Measurements from ENCODE around the gene MRPL42. TPM values are rescaled to one million over a fixed set of nuclear protein-coding genes. Genes with fewer than 3 reads are reported as not detected.
"Not testable (repeated sequence)": the region's sequence is repeated elsewhere in the genome, so short reads cannot be mapped to it uniquely, and the experiment has no call there.

MRPL42 gene
- total RNA-seq, 1 donor from 2014 or later = 21.4 TPM

- Histone ChIP-seq H3K4me3 (no peak overlapping the region), H3K27ac (no peak overlapping the region), H3K36me3 (no peaks in the 10 kb centered on the region), H3K9me3 (no peaks in the 10 kb centered on the region), H3K27me3 (no peaks in the 10 kb centered on the region), H3K4me1 (no peaks in the 10 kb centered on the region)
- intact Hi-C loops (cut with DNase I) = no loop called here
- peak in 1 of 2 donors; percentile 29 for DNase-seq (ENCODE audit: extremely low spot score in 2 of 2)
- TF ChIP-seq POLR2AphosphoS5 (IDR thresholded peaks at IDR 0.05; ENCODE audit: insufficient read depth in 1 of 2, low read depth in 1 of 2) = no peak
- TF ChIP-seq POLR2A (IDR thresholded peaks at IDR 0.05) = no peak
- no peak for TF ChIP-seq CTCF (IDR thresholded peaks at IDR 0.05)
Observed at GRCh38 chr12:93552427-93552826, 85.1 kb downstream of the MRPL42 start.

- peaks cover 0 to 12% of the 10 kb centered on the region in 2 donors for H3K36me3 ChIP-seq
- H3K4me1 ChIP-seq; H3K9me3 ChIP-seq; H3K27ac ChIP-seq; H3K4me3 ChIP-seq; H3K27me3 ChIP-seq; DNase-seq (ENCODE audit: extremely low spot score in 2 of 2); intact Hi-C loops (cut with DNase I): not testable (repeated sequence)
Observed at GRCh38 chr12:93557879-93558278, 90.6 kb downstream of the MRPL42 start.

GRCh38 chr12:93558685-93559084 lies 91.4 kb downstream of the MRPL42 start:
- peaks cover 0 to 15% of the 10 kb centered on the region in 2 donors for H3K36me3 ChIP-seq
- H3K27me3 ChIP-seq; H3K27ac ChIP-seq; H3K4me3 ChIP-seq; DNase-seq (ENCODE audit: extremely low spot score in 2 of 2); intact Hi-C loops (cut with DNase I); H3K9me3 ChIP-seq; H3K4me1 ChIP-seq: not testable (repeated sequence)

- TF ChIP-seq CTCF (IDR thresholded peaks at IDR 0.05) (no peak), POLR2A (IDR thresholded peaks at IDR 0.05) (no peak), POLR2AphosphoS5 (IDR thresholded peaks at IDR 0.05; ENCODE audit: insufficient read depth in 1 of 2, low read depth in 1 of 2) (no peak)
- Histone ChIP-seq H3K27ac (no peak overlapping the region), H3K4me3 (no peak overlapping the region), H3K27me3 (no peaks in the 10 kb centered on the region), H3K4me1 (no peaks in the 10 kb centered on the region), H3K36me3 (peaks cover 0 to 17% of the 10 kb centered on the region in 2 donors), H3K9me3 (no peaks in the 10 kb centered on the region)
- intact Hi-C loops (cut with DNase I) = no loop called here
- no peak for DNase-seq (ENCODE audit: extremely low spot score in 2 of 2)
Observed at GRCh38 chr12:93563807-93564538, 96.7 kb downstream of the MRPL42 start.

- no peaks in the 10 kb centered on the region for H3K27me3 ChIP-seq
- no peak overlapping the region for H3K27ac ChIP-seq
- no peak for DNase-seq (ENCODE audit: extremely low spot score in 2 of 2)
- intact Hi-C loops (cut with DNase I) = loop anchor here (5.0 kb wide), 1 partner anchor 537 kb away; no protein-coding TSS in a partner anchor
- TF ChIP-seq POLR2AphosphoS5 (IDR thresholded peaks at IDR 0.05; ENCODE audit: insufficient read depth in 1 of 2, low read depth in 1 of 2) (no peak), CTCF (IDR thresholded peaks at IDR 0.05) (no peak), POLR2A (IDR thresholded peaks at IDR 0.05) (no peak)
- no peaks in the 10 kb centered on the region for H3K4me1 ChIP-seq
- H3K9me3 ChIP-seq = no peaks in the 10 kb centered on the region
- H3K36me3 ChIP-seq = peaks cover 0 to 17% of the 10 kb centered on the region in 2 donors
- no peak overlapping the region for H3K4me3 ChIP-seq
Observed at GRCh38 chr12:93565760-93566159, 98.4 kb downstream of the MRPL42 start.

Small RNAs within 50 kb of the gene (small RNA-seq; reads per million reads assigned to genes)
- gene RF00019 = not detected

Other genes with a start within 250 kb of the MRPL42 start
- 37.1 TPM for gene NUDT4, start 89.6 kb upstream of the MRPL42 start, total RNA-seq
- 52.5 TPM for gene UBE2N, start 25.6 kb upstream of the MRPL42 start, total RNA-seq
- gene SOCS2, start 105.2 kb downstream of the MRPL42 start, total RNA-seq = 79.3 TPM
- gene CRADD, start 209.9 kb downstream of the MRPL42 start, total RNA-seq = 40.8 TPM

All from vagina (tissue), 2 donors.